Stimulated activated CD4-positive, alpha-beta T cell treated with anti-CD3 and anti-CD28 coated beads, Interleukin-12 subunit alpha, Interleukin-12 subunit beta, amount 100 ng/mL, for 48 hours (primary cell): ENCODE results near the gene BLVRA.

Experiments
- DNase-seq, 3 donors: peaks; one replicate each; pipeline ENCODE4 v3.0.0-alpha.2; 2020; ENCODE audit warnings: low read depth in 2 of 3, low spot score in 1 of 3

Gene BLVRA

GRCh38 chr7:43855176-43855575 lies 96.7 kb downstream of the BLVRA start:
- no peak for DNase-seq

GRCh38 chr7:43856316-43856715 lies 97.8 kb downstream of the BLVRA start:
- DNase-seq: no peak
